ENCODE measurements around the gene LPCAT3.

LPCAT3 gene

DNA sequence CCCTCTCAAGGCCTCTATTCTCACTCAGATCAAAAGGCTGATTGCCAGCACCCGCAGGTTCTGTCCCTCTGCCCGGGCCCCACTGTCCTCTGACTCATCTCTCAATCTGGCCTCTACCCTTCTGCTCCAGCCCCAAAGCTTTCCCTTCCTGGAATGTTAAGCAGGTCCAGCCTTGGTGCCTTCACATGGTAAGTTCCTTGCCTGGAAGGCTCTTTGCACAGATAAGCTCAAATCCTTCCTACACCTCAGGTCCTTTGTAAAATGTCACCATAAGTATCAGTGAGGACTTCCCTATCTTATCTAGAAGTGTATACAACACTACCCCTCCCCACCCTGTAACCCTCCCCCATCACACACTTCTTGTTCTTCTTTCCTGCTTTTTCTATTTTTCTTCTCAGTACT is 22.2 kb downstream of the LPCAT3 start:
- no peak for DNase-seq

GRCh38 chr12:6987956-6988553 is 30.2 kb downstream of the LPCAT3 start:
- DNase-seq, result no peak

- no peak for DNase-seq
Observed at GRCh38 chr12:6982532-6982931, 35.7 kb downstream of the LPCAT3 start.

DNA sequence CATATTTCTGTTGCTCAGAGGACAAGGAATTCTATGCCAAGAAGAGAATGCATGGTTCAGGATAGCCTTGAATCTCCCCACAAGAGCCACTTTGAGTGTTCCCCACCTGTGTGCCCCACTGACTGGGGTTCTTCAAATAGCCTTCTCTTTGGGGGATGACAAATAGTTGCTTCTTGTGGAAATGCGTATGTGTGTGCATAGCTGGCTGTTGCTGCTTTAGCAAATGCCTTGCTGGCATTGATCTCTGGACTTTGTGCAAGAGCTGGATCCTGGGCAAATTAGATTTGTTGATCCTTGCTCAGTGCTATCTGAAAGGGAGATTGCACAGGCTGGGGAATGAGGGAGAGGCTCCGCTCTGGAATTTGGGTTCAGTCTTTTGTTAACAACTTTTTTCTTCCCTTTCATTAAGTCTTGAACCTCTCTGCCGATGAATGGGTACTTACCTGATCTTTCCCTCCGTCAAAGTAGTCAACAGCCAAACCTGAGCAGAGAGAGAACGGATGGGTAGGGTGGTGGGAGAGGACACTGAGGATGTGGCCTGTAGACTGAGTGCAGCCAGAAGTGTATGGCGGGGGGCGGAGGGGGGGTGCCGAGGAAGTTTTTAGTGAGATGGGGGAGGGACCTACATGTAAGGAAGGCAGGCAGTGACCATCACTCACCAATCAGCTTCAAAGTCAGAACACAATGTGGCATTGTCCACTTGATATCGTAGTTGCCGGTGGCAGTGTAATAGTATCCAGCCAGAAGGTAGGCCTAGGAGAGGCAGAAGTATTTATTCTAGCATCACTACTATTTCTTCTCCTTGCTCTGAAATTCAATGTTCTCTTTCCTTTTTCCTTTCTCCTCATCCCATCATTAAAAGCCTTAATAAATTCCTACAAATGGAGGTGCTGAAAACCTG is 36.9 kb downstream of the LPCAT3 start:
- no peak for DNase-seq

- DNase-seq, result no peak
Observed at GRCh38 chr12:6980740-6981139, 37.5 kb downstream of the LPCAT3 start.

- no peak for DNase-seq
Observed at GRCh38 chr12:6980075-6980474, 38.2 kb downstream of the LPCAT3 start.

DNA sequence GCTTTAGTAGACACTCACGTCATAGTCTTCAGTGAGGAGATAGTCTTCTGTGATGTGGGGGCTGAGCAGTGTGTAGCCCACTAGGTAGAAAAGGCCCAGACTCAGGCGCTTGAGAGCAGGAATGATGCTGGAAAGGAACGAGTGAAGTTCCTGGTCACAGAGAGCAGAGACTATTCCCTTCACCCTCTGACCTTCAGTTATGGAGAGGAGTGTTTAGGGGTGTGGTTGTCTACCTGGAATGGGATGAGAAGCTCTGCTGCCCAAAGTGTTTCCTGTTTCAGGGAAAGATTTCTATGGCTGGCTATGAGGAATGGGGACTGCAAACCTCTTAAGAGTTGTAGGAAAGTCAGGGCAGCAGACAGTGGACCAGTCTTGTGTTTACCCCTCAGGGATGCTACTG is 38.8 kb downstream of the LPCAT3 start:
- DNase-seq, result no peak

- no peak for DNase-seq
Observed at GRCh38 chr12:6979021-6979420, 39.3 kb downstream of the LPCAT3 start.

DNA sequence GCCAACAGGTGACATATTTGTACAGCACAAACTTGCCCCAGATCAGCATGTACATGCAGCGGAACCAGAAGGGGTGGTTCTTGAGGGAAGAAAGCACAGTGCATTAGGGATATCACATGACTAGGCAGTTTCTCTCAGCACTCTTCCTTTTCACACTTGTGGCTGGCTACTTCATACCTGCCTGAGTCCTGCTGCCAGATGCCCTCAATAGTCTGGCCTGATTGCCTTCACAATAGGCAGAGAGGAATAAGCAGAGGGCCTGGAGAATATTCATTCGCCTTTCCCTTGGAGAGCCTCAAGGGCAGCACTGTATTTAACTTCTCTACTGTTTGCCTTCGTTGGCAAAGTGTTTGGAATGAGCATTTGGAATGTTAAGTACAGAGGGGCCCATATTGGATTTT is 39.7 kb downstream of the LPCAT3 start:
- no peak for DNase-seq

- DNase-seq, result no peak
Observed at GRCh38 chr12:6978188-6978587, 40.1 kb downstream of the LPCAT3 start.

DNA sequence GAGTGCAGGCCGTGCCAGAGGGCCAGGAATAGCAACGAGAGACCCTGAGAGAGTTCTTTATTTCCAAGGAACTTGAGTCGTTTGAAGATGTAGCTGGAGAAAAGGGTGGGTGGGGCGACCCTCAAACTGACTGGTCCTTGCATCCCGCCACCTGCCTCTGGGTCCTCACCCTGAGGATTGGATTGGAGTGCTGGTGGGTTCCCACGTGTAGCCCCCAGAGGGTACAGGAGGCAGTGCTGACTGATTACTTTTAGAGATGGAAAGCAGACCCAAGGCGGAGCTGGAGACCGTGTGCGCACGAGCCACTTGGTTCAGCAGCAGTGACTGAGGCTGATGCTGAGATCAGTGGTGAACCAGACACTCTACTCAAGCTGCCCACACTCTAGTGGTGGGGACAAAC is 40.6 kb downstream of the LPCAT3 start:
- DNase-seq, result no peak

GRCh38 chr12:6975297-6976032 is 42.8 kb downstream of the LPCAT3 start:
- no peak for DNase-seq

GRCh38 chr12:6974180-6974579 is 44.1 kb downstream of the LPCAT3 start:
- no peak for DNase-seq

DNA sequence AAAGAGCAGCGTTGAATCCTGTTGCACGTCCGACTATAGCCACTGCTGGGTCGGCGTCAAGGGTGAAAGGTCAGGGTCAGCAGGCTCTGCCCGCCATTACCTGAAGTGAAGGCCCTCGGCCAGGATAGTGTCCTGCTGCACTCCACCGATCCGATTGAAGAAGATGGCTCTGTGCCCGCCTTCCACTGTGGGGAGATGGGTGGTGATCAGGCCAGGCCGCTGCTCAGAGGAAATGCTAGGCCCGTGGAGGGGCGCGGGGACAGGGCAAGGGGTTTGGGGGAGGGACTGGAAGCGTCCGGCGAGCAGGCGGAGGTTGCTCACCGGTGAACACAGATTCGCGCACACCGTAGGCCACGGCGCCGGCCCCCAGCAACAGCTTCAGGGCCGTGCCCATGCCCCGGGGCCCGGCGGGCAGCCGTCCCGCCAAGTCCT is 48.2 kb downstream of the LPCAT3 start:
- DNase-seq, result no peak

- no peak for DNase-seq
Observed at GRCh38 chr12:6968426-6968825, 49.9 kb downstream of the LPCAT3 start.

DNA sequence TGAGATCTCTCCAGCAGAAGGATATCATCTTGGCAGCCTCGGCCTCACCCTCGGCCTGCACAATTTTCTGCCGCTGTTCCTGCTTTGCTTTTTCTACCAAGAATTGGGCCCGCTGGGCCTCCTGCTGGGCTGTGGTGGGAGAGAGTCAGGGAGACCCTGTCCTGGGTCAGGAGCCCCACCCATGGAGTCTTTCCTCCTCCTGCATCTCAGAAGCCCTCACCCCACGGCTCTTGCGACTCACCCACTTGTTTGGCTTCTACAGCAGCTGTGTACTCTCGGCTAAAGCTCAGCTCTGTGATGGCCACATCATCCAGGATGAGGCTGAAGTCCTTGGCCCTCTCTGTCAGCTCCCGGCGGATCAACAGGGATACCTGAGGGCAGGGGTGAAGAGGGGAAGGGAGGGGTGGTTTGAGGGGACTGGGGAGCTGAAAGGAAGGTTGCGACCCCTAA is 50.6 kb downstream of the LPCAT3 start:
- DNase-seq, result no peak

DNA sequence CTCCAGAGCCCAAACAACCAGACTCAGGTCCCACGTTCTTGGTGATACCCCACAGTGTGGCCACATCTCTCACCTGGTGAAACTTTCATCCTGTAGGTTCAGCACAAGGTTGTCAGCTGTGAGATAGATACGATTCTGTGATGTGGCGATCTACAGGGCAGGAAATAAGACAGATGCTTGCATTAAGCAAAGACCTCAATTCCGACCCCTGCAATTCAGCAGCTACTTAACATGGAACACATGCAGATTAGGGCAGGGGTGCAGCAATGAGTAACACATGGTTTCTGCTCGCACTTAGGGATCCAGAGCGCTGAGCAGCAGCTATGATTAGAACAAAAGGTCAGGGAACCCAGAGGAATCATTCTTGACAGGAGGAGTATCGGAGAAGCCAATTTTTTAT is 51.9 kb downstream of the LPCAT3 start:
- DNase-seq, result no peak

GRCh38 chr12:6965714-6966113 is 52.6 kb downstream of the LPCAT3 start:
- no peak for DNase-seq

DNA sequence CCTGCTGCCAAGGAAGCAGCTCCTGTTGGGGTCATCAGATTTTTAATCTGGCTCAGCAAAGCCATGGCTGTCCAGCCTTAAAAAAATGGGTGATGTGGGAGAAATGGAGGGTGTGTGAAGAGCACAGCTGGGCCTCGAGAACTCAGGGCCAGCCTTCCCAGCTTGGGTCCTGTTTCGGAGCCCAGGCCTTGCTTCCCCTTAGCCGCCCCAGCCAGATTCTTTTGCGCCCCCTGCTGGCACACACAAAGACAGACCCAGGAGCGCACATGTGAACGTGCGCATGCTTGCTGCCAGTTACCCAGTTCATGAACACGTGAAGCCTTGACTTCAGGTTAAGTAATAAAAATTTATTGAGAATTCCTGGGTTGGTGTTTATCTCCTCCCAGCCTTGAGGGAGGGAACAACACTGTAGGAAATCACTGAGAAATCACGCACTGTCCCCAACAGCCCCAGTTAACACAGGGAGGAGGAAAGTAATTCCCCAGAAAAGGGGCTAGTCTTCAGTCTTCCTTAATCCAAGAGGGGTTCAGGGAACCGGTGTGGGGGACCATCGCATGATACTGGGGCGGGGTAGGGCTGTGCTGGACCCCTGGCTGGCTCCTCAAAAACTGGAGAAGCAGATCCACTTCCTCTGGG is 53.1 kb downstream of the LPCAT3 start:
- no peak for DNase-seq

DNA sequence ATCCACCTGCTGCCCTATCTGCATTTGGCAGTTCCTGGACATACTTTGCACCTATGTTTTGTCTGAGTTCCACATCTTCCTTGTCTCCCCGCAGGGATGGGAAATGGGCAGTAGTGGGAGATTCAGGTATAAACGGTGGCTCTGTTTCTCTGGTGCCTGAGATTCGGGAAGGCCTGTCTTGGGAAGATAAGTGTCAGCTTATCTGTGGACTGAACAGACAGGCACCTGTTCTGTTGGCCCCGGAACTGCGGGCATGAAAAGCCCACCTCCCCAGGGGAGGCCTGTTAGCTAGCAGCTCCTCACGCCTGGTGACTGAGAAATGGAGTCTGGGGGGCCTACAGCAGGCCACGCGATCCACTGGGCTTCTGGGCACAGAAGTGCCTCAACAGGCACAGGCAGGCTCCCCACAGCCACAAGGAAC is 53.7 kb downstream of the LPCAT3 start:
- DNase-seq, result no peak

- no peak for DNase-seq
Observed at GRCh38 chr12:6963791-6964413, 54.4 kb downstream of the LPCAT3 start.

DNA sequence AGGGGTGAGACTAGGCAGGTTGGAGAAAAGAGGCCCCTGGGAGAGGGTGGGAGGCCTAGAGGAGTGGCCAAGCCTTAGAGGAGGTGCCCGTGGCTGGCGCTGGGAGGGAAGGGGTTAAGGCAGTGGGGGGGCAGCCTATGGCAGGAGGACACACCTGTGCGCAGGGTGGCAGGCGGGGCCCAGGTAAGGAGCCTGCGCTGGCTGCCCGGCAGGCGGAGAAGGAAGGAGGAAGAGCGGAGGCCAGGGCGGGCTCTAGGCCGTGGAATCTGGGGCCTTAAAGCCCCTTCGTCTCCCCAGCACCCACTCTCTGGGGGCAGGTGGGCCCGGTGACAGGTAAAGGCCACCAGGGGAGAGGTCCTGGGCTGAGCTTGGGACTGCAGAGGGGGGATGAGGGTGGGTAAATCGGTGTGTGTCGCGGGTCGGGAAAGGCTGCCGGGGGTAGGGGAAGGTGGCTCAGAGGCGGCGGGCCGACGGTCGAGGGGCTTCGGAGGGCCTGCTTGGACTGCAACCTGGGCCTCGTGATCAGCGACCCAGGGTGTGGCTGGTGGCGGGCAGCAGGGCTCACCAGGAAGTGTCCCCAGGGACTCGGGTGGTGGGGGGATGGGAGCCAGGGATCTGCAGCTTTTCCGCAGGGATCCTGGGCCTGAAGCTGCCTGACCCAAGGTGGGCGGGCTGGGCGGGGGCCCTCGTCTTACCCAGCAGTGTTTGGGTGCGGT is 55.1 kb downstream of the LPCAT3 start:
- no peak for DNase-seq

Data from SHP77 treated with DMSO at 0.1 percent for 48 hours (cell line).